ENCODE results near the gene ZER1.
A peak's percentile ranks its signal among the peaks of the same experiment; 100 is the strongest.
"Not testable (repeated sequence)": the region's sequence is repeated elsewhere in the genome, so short reads cannot be mapped to it uniquely, and the experiment has no call there.

The ZER1 gene

DNA sequence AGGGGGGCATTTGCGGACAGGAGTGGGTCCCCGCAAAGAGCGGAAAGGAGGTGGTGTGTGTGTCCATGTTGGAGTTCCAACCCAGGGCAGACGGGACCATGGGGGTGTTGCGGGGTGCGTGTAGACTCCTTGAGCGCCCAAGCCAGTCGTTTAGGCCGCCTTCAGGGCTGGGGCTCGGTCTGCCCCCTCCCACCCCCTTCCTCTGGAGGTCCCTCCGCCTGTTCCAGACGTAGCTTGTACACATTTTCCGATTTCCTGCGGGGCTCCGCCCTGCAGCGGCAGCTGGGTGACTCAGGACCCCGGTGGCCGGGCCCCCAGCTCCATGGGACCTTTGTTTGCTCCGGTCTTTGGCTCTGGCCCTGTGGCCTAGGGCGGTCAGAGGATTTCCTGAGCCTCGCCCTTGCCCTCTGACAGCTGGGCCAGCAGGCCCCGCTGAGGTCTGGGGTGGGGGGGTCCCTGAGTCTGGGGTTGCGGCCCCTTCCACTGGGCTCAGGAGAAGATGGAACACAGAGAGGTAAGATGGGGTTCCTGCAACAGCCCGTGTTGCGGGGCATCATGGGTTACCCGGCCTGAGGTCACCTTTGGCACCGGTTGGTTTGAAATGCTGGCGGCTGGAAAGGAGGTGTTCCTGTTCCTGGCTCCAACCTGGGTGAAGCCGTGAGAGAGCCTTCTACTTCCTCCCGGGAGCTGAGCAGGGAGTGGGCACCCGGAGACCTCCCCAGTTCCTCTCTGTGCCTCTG is 67.9 kb downstream of the ZER1 start:
- Mint-ChIP-seq H3K4me3 (peak overlapping the region; percentile 83), H3K36me3 (no peaks in the 10 kb centered on the region), H3K9me3 (ENCODE audit: low read depth) (no peaks in the 10 kb centered on the region), H3K27ac (peak overlapping the region; percentile 64), H3K27me3 (no peaks in the 10 kb centered on the region), H3K4me1 (ENCODE audit: low read depth) (peaks cover 11% of the 10 kb centered on the region)

- Mint-ChIP-seq H3K36me3 (no peaks in the 10 kb centered on the region), H3K27me3 (no peaks in the 10 kb centered on the region), H3K27ac (peak overlapping the region; percentile 64), H3K9me3 (ENCODE audit: low read depth) (no peaks in the 10 kb centered on the region), H3K4me1 (ENCODE audit: low read depth) (peaks cover 11% of the 10 kb centered on the region), H3K4me3 (peak overlapping the region; percentile 83)
These were observed 68.6 kb downstream of the ZER1 start for GRCh38 chr9:128702949-128703615.

GRCh38 chr9:128702445-128702948 is 69.2 kb downstream of the ZER1 start, which contains the start of gene PKN3:
Gene PKN3, plus strand, starts transcription at chr9:128702503. Its CDS starts 413 bp downstream, at chr9:128702916.
- no peaks in the 10 kb centered on the region for H3K9me3 Mint-ChIP-seq (ENCODE audit: low read depth)
- peak within 1 kb of the TSS; percentile 79 for H3K27ac Mint-ChIP-seq
- no peaks in the 10 kb centered on the region for H3K27me3 Mint-ChIP-seq
- no peaks in the 10 kb centered on the region for H3K36me3 Mint-ChIP-seq
- peak within 1 kb of the TSS; percentile 92 for H3K4me3 Mint-ChIP-seq
- peaks cover 11% of the 10 kb centered on the region for H3K4me1 Mint-ChIP-seq (ENCODE audit: low read depth)

- Mint-ChIP-seq H3K36me3 (no peaks in the 10 kb centered on the region), H3K4me3 (peak overlapping the region; percentile 57), H3K27ac (no peak overlapping the region), H3K4me1 (ENCODE audit: low read depth) (peaks cover 11% of the 10 kb centered on the region), H3K27me3 (no peaks in the 10 kb centered on the region), H3K9me3 (ENCODE audit: low read depth) (no peaks in the 10 kb centered on the region)
These were observed 70.4 kb downstream of the ZER1 start for GRCh38 chr9:128701227-128701854.

- H3K36me3 Mint-ChIP-seq; H3K9me3 Mint-ChIP-seq (ENCODE audit: low read depth); H3K4me3 Mint-ChIP-seq; H3K27ac Mint-ChIP-seq; H3K27me3 Mint-ChIP-seq: not testable (repeated sequence)
- H3K4me1 Mint-ChIP-seq (ENCODE audit: low read depth), result peaks cover 13% of the 10 kb centered on the region
These were observed 72.5 kb downstream of the ZER1 start for GRCh38 chr9:128699096-128699795.

DNA sequence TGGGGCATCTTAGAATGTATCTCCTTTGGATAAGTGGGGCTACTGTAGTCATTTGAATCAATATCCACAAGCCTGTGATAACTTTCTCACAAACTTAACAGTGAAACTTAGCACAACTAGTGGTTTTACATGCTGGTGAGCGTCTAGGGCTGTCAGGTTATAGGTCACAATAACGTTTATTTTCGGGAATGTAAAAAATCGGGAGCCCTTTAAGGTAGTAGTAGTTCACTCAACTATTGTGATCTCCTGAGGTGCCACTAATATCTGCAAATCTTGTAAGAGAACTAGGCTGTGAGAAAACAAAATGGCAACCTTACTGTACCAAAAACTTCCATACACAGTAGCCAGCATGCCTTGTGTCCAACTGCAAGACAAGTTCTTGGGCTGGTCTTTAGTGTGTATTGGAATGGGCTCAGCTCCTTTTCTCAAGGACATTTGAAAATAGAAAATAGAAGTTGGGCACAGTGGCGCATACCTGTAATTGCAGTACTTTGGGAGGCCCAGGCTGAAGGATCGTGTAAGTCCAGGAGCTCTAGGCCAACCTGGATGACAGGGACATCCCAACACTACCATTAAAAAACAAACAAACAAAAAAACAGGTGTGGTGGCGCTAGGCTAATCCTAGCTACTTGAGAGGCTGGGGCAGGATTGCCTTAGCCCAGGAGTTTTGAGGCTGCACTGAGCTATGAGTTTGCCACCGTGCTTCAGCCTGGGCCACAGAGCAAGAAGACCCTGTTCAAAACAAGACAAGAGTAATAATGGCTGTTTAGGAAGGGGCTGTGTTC is 74.6 kb downstream of the ZER1 start:
- no peaks in the 10 kb centered on the region for H3K27me3 Mint-ChIP-seq
- peaks cover 2% of the 10 kb centered on the region for H3K36me3 Mint-ChIP-seq
- no peaks in the 10 kb centered on the region for H3K9me3 Mint-ChIP-seq (ENCODE audit: low read depth)
- peak overlapping the region; percentile 22 for H3K27ac Mint-ChIP-seq
- H3K4me3 Mint-ChIP-seq, result no peak overlapping the region
- peaks cover 20% of the 10 kb centered on the region for H3K4me1 Mint-ChIP-seq (ENCODE audit: low read depth)

DNA sequence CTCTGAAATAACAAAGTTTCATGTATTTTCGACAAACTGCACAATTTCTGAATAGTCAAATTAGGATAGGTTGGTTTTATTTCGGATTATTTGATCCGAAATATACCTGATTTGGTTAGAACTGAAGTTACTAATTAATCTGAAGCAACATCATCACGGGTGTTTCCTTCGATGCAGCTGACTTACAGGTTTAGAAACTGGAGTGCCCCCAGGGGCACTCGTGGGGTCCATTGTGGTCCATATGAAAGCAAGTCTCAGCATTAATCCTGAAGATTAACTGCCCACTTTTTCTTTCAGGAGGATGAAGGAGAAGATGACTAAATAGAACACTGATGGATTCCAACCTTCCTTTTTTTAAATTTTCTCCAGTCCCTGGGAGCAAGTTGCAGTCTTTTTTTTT is 77.4 kb downstream of the ZER1 start:
- H3K4me3 Mint-ChIP-seq, result no peak overlapping the region
- peaks cover 15% of the 10 kb centered on the region for H3K36me3 Mint-ChIP-seq
- H3K9me3 Mint-ChIP-seq (ENCODE audit: low read depth), result no peaks in the 10 kb centered on the region
- peaks cover 26% of the 10 kb centered on the region for H3K4me1 Mint-ChIP-seq (ENCODE audit: low read depth)
- H3K27ac Mint-ChIP-seq, result peak overlapping the region; percentile 18
- no peaks in the 10 kb centered on the region for H3K27me3 Mint-ChIP-seq

- Mint-ChIP-seq H3K27ac (peak overlapping the region; percentile 18), H3K4me1 (ENCODE audit: low read depth) (peaks cover 26% of the 10 kb centered on the region), H3K4me3 (peak overlapping the region; percentile 17), H3K36me3 (peaks cover 15% of the 10 kb centered on the region)
- H3K27me3 Mint-ChIP-seq; H3K9me3 Mint-ChIP-seq (ENCODE audit: low read depth): not testable (repeated sequence)
These were observed 78.0 kb downstream of the ZER1 start for GRCh38 chr9:128693738-128694137.

DNA sequence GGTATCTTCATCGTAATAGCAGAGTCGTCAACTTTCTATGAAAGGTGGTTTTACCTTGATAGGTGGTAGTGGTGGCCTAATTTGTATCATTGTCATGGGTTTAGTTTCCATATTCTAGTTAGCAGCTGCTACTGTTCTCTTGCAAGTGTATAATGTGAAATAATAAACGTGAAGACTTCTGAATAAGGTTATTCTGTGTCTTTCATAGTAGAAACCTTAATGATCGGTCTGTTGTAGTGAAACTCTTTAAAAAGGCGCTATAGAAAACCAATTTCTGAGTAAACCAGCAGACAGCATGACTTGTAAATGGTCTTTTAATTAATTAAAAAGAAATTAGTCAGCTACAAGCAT is 81.1 kb downstream of the ZER1 start:
- H3K36me3 Mint-ChIP-seq, result peaks cover 15% of the 10 kb centered on the region

GRCh38 chr9:128689820-128690683 is 81.7 kb downstream of the ZER1 start:
- Mint-ChIP-seq H3K4me3 (peak overlapping the region; percentile 100), H3K27ac (peak overlapping the region; percentile 100)

More for the DNA sequence above, 81.1 kb downstream of the ZER1 start:
- H3K9me3 Mint-ChIP-seq (ENCODE audit: low read depth), result no peaks in the 10 kb centered on the region
- no peaks in the 10 kb centered on the region for H3K27me3 Mint-ChIP-seq
- peaks cover 52% of the 10 kb centered on the region for H3K4me1 Mint-ChIP-seq (ENCODE audit: low read depth)
- H3K4me3 Mint-ChIP-seq, result peak overlapping the region; percentile 100
- H3K27ac Mint-ChIP-seq, result peak overlapping the region; percentile 100

DNA sequence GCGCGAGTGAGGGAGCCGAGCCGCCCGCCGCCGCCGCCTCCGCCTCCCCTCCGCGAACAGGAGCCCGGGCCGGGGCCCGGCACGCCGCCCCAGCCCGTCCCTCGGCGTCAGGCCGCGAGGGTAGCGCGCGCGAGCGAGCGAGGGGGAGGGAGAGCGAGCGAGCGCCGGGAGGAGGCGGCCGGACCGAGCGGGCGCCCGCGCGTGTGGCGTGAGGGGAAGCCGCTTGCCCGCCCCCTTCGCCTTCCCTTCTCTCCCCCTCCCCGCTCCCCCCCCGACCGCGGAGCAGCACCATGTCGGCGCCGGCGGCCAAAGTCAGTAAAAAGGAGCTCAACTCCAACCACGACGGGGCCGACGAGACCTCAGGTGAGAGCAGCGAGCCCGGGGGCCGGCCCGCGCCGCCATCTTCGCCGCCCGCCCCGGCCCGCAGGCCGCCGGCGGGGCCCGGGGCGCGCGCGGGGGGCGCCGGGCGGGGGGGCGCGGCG is 82.4 kb downstream of the ZER1 start:
- Mint-ChIP-seq H3K4me1 (ENCODE audit: low read depth) (peaks cover 63% of the 10 kb centered on the region), H3K4me3 (no peak overlapping the region), H3K9me3 (ENCODE audit: low read depth) (no peaks in the 10 kb centered on the region), H3K36me3 (peaks cover 15% of the 10 kb centered on the region), H3K27me3 (no peaks in the 10 kb centered on the region), H3K27ac (no peak overlapping the region)

More at GRCh38 chr9:128689820-128690683, 81.7 kb downstream of the ZER1 start:
- Mint-ChIP-seq H3K27me3 (no peaks in the 10 kb centered on the region), H3K36me3 (peaks cover 15% of the 10 kb centered on the region), H3K9me3 (ENCODE audit: low read depth) (no peaks in the 10 kb centered on the region), H3K4me1 (ENCODE audit: low read depth) (peaks cover 58% of the 10 kb centered on the region)

DNA sequence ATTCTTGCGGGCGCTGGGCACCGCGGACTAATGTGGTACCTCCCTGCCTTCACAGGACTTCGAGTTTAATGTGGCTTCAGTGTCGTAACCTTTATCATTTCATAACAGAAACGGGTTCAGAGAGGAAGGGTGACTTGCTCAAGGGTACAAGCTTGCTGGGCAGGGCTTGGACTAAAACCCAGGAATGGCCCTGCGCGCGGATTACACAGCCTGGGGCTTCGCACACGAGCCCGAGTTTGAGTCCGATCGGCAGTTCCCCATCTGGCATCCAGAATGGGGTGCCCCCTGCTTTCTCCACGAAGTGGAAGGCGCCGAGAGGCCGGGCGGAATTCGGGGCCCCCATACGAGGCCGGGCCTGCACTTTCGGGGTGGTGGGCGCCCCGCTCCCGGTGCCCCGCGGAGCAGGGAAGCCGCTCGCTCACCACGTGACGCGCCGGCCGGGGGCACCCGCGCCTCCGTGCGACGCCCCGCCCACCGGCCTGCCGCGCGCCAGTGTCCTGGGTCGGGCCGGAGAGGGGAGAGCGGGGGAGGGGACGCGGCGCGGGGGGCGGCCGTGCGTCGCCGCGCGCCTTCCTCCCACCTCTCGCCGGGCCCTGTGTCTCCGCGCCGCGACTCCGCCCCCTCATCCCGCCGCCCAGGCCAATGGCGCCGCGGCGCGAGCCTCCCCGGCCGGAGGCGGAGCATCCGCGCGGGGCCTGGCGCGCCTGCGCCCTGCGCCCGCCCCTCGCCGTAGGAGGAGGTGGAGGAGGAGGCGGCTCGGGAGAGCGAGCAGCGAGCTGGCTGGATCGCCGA is 83.0 kb downstream of the ZER1 start, which contains the start of gene SET:
SET (plus strand) TSS at position 722 of the 792 bp plus-strand sequence. CDS start 361 bp downstream, outside the sequence.
- peak within 1 kb of the TSS; percentile 99 for H3K27ac Mint-ChIP-seq
- peaks cover 15% of the 10 kb centered on the region for H3K36me3 Mint-ChIP-seq
- peaks cover 65% of the 10 kb centered on the region for H3K4me1 Mint-ChIP-seq (ENCODE audit: low read depth)
- no peaks in the 10 kb centered on the region for H3K27me3 Mint-ChIP-seq
- H3K4me3 Mint-ChIP-seq, result peak within 1 kb of the TSS; percentile 94
- H3K9me3 Mint-ChIP-seq (ENCODE audit: low read depth), result no peaks in the 10 kb centered on the region

All from activated naive CD8-positive, alpha-beta T cell (primary cell).